HG02981 (cell line): ENCODE measurements around the gene ITGA6.

Experiments
- ATAC-seq: cut with Tn5 transposase; IDR thresholded peaks from one replicate; pipeline ENCODE4 v1.9.1; 2021; ENCODE audit warnings: mild to moderate bottlenecking, moderate library complexity; ENCODE audit not compliant: unreplicated experiment

Gene ITGA6

DNA sequence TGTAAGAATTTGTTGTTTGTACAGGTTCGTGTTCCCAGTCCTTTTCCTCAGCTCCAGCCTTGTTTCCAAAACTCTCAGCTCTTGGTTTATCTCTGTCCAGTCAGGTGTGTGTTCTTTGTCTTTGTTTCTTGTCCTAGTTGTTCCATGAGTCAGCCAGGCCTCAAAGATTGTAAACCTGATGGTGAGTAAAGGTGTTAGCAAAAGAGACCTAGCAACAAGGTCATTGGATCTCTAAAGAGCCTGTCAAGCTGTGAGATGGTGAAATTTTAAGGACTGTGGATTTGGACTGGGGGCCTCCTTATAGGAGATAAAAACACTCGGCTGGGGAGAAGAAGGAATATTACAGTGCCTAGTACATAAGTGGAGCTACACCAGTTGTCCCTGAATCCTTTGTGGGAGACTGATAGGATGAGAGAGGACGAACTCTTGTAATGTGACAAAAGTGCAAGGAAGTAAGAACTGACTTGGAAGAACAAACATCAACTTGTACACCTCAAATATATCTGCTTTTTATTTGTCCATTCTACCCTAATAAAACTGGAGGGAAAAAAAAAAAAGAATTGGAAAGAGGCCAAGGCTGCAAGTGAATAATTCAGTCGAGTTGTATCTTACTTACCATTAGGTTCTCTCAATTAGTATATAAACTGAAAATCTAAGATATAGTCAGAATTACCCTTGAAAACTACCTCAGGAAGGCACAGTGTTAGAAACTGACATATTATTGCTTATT lies 37.2 kb downstream of the ITGA6 start:
- no peak for ATAC-seq

DNA sequence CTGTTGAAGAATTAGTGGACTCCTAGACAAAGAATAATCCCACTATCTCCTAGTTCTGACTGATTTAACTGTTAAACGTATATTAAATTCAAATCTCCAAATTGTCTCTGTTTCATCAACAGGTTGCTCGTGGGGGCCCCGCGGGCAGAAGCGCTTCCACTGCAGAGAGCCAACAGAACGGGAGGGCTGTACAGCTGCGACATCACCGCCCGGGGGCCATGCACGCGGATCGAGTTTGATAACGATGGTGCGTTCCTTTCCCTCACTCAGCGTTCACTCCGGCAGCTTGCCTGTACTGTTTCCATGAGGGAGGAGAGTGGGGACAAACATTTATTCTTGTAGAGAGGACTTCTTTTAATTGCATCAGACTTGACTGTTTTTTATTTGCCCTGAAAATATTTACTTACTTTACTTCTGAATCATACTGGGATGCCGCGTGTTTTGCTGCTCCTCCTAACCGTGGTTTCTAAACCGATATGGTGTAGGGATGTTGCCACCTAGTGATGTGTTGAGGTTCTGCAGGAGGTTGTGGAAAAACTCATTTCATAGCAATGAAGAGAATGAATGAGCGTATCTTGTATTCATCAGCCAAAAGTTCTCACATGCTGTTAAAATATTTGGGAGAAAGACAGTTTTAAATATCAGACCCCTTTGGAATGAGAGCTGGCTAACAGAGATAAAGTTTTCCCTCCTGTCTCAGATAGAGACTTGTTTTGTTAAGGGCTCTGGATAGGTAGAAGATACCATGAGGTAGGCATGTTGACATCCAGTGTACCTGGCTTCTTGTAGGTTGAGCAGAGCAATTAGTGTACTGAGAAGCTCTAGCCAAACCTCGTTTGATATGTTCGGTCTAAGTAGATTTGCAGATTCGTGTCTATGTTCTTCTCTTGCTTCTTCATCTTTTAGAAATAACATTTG lies 38.3 kb downstream of the ITGA6 start:
- peak; percentile 44 for ATAC-seq

DNA sequence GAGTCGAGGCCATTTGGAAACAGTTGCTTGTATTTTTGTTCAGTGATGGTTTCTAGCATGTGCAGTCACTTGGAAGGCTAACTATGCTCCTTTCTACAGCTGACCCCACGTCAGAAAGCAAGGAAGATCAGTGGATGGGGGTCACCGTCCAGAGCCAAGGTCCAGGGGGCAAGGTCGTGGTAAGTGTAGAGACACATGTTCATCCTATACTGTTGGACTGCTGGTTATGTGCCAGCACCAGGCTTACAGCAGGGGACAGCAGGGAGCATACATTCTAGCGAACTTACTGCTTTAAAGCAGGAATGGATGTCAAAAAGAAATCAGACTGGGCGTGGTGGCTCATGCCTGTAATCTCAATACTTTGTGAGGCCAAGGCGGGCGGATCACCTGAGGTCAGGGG lies 40.0 kb downstream of the ITGA6 start:
- no peak for ATAC-seq

DNA sequence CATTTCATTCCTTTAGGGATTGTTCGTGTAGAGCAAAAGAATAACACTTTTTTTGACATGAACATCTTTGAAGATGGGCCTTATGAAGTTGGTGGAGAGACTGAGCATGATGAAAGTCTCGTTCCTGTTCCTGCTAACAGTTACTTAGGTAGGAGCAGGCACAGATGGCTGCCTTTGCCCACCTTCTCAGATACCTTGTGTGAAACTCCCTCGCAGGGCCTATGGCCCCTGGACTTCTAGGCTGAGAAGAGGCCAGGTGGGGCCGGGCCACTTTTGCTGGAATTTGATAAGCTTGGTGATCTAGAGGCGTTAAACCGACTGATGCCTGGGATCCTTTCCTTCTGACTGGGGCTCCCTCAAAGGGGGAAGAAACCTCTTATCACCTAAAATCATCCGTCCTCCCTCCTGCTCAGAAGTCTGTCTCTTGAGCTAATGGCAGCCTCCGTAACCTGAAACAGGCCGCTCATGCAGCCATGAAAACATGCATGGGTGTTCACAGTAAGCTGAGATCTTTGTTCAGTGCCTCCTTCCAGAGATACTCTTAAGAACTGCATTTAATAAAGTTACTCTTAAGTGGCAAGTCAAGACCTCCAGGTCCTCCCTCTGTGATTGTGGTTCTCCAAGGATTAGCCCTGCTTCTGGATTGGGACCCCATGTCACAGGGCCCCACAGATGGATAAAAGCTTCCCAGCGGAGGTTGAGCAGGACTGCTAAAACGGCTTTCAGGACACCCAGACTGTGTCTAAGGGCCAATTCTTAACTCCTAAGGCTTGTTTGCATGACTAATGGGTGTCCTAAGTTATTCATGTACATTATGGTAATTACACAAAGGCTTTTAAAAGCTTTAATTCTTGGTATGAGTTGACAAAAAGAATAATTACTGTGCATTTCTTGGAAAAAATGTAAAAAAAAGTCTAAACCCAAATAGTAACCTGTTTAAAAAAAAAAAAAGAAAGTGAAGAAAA lies 43.9 kb downstream of the ITGA6 start:
- no peak for ATAC-seq

DNA sequence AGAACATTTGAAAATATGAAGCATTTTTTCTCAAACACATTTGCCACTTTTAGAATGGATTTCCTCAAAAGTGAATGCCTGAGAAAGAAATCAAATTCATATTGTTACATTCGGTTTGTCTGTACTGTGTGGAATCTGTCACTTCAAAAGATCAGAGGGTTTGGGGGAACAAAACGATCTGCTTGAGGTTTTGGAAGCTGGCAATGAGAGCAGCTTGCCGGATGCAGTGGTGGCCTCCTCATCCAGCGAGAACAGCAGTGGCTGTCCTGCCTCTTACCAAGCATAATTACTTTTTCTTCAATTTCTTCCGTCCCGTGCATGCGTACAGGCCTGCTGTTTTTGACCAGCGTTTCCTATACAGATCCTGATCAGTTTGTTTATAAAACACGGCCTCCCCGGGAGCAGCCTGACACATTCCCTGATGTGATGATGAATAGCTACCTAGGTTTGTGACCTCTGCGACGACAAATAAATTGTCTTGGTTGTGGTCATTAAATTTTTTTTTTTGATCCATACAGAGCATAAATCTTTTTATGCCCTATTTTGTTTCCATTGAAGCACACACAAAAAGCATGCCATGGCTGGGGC lies 45.2 kb downstream of the ITGA6 start:
- no peak for ATAC-seq

DNA sequence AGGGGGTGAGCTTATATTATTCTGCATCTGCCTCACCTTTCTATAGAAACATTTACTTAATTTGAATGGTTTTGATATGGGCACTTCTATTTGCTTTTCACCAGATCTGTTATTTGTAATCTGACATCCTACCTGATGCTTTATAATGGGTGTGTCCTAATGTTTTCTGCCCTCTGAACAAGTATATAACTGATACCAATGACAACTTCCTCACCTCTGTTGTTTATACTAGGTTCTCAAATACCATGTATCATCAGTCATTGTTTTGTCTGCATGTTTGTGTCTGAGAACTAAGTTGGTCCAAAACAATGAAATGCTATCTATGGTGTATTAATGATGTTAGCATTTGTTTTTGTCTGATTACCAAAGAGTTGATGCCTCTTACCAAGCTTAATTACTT lies 45.8 kb downstream of the ITGA6 start:
- no peak for ATAC-seq

DNA sequence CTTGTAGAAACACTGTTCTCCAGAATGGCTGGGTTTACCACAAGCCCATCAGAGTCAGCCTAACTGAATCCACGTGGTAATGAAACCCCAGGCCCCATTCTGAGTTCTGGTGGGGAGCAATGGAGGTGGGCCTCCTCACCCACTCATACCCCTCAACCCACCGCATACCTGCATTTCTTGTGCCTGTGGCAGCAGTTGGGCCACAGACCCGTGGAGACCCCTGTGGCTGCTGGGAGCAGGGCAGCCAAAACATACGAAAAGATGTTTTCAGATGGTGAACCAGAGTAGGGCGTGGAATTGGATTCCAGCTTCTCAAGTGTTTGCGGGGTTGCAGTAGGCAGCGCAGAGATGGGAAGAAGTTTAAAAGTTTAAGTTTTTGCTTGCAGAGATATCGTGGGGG lies 51.0 kb downstream of the ITGA6 start:
- ATAC-seq: no peak

DNA sequence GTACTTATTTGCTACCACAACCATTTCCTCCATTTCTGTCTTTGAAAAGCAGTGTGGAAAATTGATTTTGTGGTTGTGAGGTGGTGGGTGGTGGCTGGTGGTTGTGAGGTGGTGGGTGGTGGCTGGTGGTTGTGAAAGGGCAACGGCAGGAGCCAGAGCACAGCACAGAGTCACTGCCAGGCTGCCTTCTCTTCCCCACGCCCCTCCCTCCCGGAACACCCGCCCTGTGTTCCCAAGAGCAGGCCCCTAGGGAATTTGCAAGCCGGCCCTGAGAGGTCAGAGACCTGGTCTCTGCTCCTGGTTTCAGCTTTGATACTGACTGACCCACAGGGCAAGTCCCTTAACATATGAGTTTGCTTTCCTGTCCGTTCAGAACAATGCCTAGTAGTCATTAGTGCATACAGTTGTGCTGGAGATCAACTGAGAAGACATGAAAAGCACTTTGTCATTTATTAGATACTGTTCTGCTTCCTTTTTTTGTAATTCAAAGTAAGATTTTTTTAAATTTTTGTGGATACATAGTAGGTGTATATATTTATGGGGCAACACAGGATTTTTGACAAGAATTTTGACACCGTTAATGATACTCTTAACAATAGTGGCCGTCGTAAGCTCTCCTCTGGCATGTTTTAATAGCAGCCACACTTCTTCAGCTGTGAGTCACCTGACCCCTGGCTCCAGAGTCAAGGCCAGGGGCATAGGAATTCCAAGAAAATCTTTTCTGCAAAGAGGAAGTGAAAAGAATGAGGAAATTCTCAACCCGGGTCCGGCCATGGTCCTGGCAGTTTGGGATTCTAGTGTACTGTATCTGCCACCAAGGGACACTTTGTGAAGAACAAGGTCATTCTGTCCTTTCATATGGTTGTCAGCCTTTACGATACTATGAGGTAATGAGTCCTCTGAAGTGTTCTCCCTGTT lies 53.2 kb downstream of the ITGA6 start:
- ATAC-seq: no peak

DNA sequence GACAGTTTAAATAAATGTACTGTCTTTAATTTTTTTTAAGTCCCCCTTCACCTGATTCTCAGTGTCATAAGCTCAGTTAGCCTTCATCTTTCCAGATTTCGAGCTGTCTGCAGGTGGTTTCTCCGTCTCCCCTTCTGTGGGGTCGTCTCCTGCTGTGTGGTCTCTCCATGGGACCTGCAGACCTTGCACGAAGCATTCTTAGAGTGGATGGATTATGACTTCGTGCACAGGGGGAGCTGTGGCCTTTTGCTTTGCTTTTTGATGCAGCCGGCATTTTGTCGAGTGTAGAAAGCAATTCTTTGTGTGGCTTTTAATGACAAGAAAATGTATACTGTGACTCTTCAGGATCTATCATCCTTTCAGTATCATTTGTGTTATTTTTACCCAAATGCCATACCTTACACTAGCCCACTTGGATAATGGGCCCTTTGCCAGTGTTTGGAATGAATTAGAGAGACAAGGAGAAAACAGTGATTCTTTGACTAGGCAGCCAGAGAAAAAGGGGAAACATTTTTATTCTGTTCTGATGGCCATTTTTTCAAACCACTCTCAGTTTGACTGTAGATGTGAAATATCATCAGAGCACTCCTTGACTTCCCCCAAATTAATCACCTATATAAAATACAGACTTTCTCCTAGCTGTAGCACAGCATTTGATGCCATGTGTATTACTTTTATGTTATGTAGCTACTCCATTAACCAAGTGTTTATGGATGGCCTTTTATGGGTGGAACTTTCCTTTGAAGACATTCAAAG lies 54.3 kb downstream of the ITGA6 start:
- ATAC-seq: no peak

DNA sequence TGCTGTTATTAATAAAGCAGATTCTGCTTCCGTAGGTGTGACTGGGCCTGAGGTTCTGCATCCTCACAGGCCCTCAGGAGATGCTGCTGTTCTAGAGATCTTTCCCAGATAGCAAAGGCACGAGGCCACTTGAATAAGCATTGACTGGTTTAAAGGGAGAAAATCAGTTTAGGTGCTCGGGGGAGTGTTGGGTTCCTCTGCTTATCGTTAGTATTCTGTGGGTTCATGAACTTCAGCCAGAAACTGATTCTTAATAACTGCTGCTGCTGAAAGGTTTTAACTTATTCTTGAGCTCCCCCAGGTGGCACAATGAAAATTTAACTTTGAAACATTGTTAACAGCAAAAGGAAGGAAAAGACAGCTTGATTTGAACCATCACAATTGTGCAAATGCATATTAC lies 56.9 kb downstream of the ITGA6 start:
- no peak for ATAC-seq

DNA sequence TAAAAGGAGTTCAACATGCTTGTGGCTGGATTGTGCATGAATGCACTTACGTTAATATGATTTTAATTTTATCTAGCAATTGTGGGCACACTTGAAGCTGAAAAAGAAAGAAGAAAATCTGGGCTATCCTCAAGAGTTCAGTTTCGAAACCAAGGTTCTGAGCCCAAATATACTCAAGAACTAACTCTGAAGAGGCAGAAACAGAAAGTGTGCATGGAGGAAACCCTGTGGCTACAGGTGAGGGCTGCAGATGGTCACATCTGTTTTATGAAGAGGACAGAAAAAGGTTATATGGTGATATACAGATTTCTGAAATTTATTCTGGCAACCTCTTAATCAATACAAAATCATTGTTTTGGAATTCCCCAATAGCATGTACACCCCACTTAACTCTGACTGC lies 57.3 kb downstream of the ITGA6 start:
- no peak for ATAC-seq

DNA sequence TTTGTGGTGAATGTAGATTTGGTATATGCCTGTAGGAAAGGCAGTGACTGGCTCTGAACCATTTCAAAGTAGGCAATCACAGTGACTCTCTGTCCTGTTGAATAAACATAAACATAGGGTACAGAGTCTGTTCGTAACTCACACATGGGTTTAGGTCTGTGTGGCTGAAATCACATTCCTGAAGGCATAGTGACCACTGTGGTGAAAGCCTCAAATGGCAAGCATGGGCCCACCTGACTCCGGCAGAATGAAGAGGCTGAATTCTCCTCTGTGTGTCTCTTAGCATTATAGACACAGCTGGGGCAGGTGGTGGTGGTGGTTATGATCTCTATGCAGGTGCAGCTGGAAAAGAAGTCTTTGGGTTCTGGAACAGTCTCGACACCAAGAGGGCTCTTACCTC lies 61.2 kb downstream of the ITGA6 start:
- ATAC-seq: no peak

DNA sequence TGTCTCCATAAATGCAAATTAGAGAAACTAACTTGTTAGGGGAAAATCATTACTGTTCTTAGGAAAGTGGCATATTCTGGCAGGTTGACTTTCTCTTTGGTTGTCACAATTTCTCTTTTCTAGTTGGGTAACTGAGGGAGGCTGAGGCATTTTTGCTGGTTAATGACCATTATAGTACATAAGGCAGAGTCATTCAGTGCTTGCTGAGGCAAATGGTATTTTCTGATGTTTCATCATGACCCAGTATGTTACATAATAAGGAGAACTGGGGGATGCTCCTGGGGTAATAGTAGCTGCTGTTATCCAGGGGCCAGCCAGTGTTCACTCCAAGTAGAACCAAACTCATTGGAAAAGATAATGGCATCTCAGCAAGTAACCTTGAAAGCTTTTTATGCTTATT lies 62.3 kb downstream of the ITGA6 start:
- no peak for ATAC-seq

DNA sequence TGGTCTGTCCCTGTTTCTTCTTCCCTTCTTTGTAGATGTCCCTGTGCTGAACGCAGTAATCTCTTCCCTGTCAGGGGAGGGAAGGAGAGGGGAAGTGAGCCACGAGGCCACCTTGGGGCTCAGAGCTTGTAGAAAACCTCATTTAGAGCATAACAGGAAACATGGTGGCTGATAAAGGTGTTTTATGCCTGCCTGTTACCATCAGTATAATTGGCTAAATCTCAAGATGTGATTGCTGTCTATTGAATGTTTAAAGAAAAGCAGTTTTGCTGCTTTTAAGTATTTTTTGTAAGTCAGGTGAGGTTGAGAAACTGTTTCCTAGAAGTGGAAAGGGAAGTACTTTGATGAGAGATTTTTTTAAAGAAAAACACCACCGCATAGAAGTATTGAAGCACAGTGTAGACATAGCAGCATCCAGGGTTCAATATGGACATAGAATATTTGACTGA lies 68.8 kb downstream of the ITGA6 start:
- no peak for ATAC-seq

DNA sequence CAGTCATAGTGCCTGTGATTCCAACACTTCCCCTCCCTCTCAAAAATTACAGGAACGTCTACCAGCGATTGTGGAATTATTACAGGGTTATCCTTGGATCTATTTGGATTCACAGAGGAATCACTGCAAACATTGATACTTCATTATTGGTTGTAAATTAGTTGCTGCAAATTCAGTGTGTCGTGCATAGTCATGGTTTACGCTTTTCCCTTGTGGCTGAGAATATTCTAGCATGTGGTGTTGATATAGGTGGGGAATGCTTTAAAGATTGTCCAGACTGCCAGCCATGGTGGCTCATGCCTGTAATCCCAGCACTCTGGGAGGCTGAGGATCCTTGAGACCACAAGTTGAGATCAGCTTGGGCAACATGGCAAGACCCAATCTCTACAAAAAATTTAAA lies 79.8 kb downstream of the ITGA6 start:
- no peak for ATAC-seq

DNA sequence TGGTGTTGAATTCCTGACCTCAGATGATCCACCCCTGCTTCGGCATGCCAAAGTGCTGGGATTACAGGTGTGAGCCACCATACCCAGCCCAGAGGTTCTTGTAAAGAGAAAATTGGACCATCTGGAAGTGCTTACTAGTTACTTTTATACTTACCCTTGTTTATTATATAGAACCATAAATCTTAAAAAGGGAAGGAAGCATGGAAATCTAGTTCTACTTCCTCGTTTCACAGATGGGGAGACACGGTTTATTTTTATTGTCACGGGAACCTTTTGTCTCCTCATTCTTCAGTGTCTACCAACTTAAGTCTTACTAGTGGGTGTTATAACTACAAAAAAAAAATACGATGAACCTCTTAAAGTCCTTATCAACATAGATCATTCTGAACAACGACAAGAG lies 82.7 kb downstream of the ITGA6 start:
- no peak for ATAC-seq

DNA sequence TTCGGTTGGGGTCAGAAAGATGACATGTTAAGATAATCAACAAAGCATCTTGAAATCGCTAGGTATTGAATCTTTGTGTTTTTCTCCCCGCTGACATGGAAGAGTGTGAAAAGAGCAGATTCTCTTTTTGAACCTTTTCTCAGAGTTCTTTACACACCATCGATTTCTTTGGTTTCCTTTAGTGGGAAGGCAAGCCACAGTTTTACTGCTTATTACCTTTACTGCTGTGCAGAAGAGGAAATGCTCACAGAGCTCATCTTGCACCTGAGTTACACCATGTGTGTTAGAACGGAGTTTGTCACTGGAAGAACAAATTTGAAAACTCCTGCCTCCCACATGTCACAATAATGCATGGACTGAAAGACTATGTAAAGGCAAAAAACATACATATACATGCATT lies 83.2 kb downstream of the ITGA6 start:
- no peak for ATAC-seq

DNA sequence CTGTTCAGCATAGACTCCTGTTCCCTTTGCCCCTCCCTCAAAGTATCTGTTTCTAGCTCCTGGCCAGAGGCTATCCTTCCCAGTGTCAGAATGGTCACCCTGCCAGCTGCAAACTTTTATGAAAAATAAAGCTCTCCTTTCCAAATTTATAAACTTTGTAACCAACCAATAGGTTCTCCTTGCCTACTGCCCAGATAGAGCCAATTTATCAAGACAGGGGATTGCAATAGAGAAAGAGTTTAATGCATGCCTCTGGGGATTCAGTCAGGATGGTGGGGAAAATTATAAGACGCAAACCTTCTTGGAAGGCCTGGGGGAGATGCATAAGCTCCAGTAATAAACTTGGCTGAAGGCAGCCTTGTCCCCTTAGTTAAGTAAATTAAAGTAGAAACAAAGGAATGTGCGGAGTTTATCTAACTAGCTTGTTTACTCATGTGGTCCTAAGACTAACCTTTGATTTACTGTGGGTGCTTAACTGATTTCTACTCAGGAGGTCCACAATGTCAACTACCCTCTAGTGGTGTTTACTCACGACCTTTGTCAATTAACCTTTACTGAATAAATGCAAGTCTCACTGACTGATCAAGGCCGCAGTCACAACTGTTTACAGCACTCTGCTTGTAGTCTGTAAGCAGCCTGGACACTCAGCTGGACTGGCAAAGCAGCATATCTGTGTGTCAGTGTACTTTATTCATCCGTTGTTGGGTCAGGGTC lies 85.6 kb downstream of the ITGA6 start:
- no peak for ATAC-seq
